GM23338 (cell line): ENCODE measurements around the gene WWP2. TPM values are rescaled to one million over a fixed set of nuclear protein-coding genes. Genes with fewer than 3 reads are reported as not detected.
A peak's percentile ranks its signal among the peaks of the same experiment; 100 is the strongest.

Experiments used
- ATAC-seq: fragments of 200-7000 bp; cut with Tn5 transposase; 3 replicates; pipeline ENCODE4 v1.9.1; 2020
- DNase-seq: peaks from one replicate; pipeline ENCODE4 v3.0.0-alpha.2; 2015; ENCODE audit warnings: low spot score
- H2AFZ ChIP-seq: fragments of 200-600 bp; sonication (generic); 2 replicates; pipeline ENCODE4 v1.8.0; 2016; ENCODE audit warnings: antibody characterized with exemption, mild to moderate bottlenecking, moderate library complexity
- H3F3A ChIP-seq: fragments of 200-600 bp; sonication (generic); replicated peaks from 2 replicates; pipeline ENCODE4 v1.8.0; 2017; ENCODE audit warnings: antibody characterized with exemption, mixed run types, low read depth
- H3K27ac ChIP-seq: fragments of 200-600 bp; sonication (generic); 2 replicates; pipeline ENCODE4 v1.6.1; 2016; ENCODE audit warnings: low read depth
- H3K27me3 ChIP-seq: fragments of 200-600 bp; sonication (generic); 2 replicates; pipeline ENCODE4 v1.8.0; 2016; ENCODE audit warnings: mild to moderate bottlenecking, mixed run types, moderate library complexity; ENCODE audit not compliant: insufficient read depth
- H3K36me3 ChIP-seq: fragments of 200-600 bp; sonication (generic); 2 replicates; pipeline ENCODE4 v1.8.0; 2016; ENCODE audit warnings: mild to moderate bottlenecking; ENCODE audit not compliant: insufficient read depth
- H3K4me1 ChIP-seq: fragments of 200-600 bp; sonication (generic); 2 replicates; pipeline ENCODE4 v1.8.0; 2016; ENCODE audit warnings: mild to moderate bottlenecking, moderate library complexity; ENCODE audit not compliant: insufficient read depth
- H3K4me2 ChIP-seq: fragments of 200-600 bp; sonication (generic); 2 replicates; pipeline ENCODE4 v1.7.1; 2017; ENCODE audit warnings: mixed run types
- H3K4me3 ChIP-seq: fragments of 200-600 bp; sonication (generic); 2 replicates; pipeline ENCODE4 v1.6.1; 2016; ENCODE audit warnings: mixed run types
- H3K79me2 ChIP-seq: fragments of 200-600 bp; sonication (generic); replicated peaks from 2 replicates; pipeline ENCODE4 v1.8.0; 2017; ENCODE audit warnings: mild to moderate bottlenecking; ENCODE audit not compliant: insufficient read depth
- H3K9me2 ChIP-seq: fragments of 200-600 bp; sonication (generic); 2 replicates; pipeline ENCODE4 v1.8.0; 2017; ENCODE audit not compliant: insufficient read depth
- H4K20me1 ChIP-seq: fragments of 200-600 bp; sonication (generic); replicated peaks from 2 replicates; pipeline ENCODE4 v1.8.0; 2017; ENCODE audit warnings: mild to moderate bottlenecking; ENCODE audit not compliant: insufficient read depth
- H3K27ac Mint-ChIP-seq: 2 replicates; pipeline ENCODE4 v1.8.0; 2020; ENCODE audit warnings: inconsistent platforms, mild to moderate bottlenecking, moderate library complexity, mixed read lengths
- H3K27me3 Mint-ChIP-seq: 3 replicates; pipeline ENCODE4 v1.8.0; 2022; ENCODE audit warnings: low read depth, mild to moderate bottlenecking, moderate library complexity, mixed read lengths, inconsistent platforms; ENCODE audit not compliant: insufficient read depth, poor library complexity
- H3K36me3 Mint-ChIP-seq: 3 replicates; pipeline ENCODE4 v1.8.0; 2021; ENCODE audit warnings: low read depth, mild to moderate bottlenecking, inconsistent platforms, moderate library complexity, mixed read lengths
- H3K4me1 Mint-ChIP-seq: 3 replicates; pipeline ENCODE4 v1.8.0; 2020; ENCODE audit warnings: mild to moderate bottlenecking, inconsistent platforms, mixed read lengths
- H3K4me3 Mint-ChIP-seq: 3 replicates; pipeline ENCODE4 v1.8.0; 2021; ENCODE audit warnings: moderate library complexity, mild to moderate bottlenecking, inconsistent platforms, mixed read lengths
- H3K9me3 Mint-ChIP-seq: 3 replicates; pipeline ENCODE4 v1.8.0; 2020; ENCODE audit warnings: moderate library complexity, mild to moderate bottlenecking, inconsistent platforms, mixed read lengths
- CREB1 ChIP-seq: fragments of 250-450 bp; sonication (Bioruptor Pico); IDR thresholded peaks from 2 replicates; pipeline ENCODE4 v1.5.0; 2020; ENCODE audit warnings: low read depth, mild to moderate bottlenecking, moderate library complexity
- EZH2 ChIP-seq: fragments of 200-600 bp; sonication (generic); IDR thresholded peaks from one replicate; pipeline ENCODE4 v1.8.0; 2017; ENCODE audit warnings: antibody characterized with exemption, mild to moderate bottlenecking, low read depth; ENCODE audit not compliant: unreplicated experiment
- JUNB ChIP-seq: IDR thresholded peaks from one replicate; pipeline ENCODE4 v1.6.1; 2016; ENCODE audit warnings: antibody characterized with exemption; ENCODE audit not compliant: unreplicated experiment
- NANOG ChIP-seq: IDR thresholded peaks from 2 replicates; pipeline ENCODE4 v1.6.1; 2016; ENCODE audit warnings: antibody characterized with exemption, borderline replicate concordance
- POLR2AphosphoS5 ChIP-seq: IDR thresholded peaks from 2 replicates; pipeline ENCODE4 v1.6.1; 2016; ENCODE audit warnings: antibody characterized with exemption, low read depth
- ZNF331 ChIP-seq: fragments of 250-450 bp; sonication (Bioruptor Pico); IDR thresholded peaks from 2 replicates; pipeline ENCODE4 v1.5.0; 2020; ENCODE audit warnings: low read depth, mild to moderate bottlenecking, moderate library complexity
- polyA plus RNA-seq: library from polyadenylated mRNA; unstranded; fragments of >200 nt; fragmentation: Nextera tagmentation; extraction: Ambion mirVana; gene quantifications from 2 replicates; pipeline ENCODE4 v1.2.1, GENCODE V29; 2016
- total RNA-seq: library from RNA; depleted of rRNA; stranded (reverse); fragments of >200 nt; shearing (Covaris generic); gene quantifications from 2 replicates; pipeline ENCODE4 v1.2.3, GENCODE V29; 2014
- TF ChIP-seq, protein P1 (sequence below), 2 experiments: fragments of 200-600 bp in 1 of 2; sonication (generic) in 1 of 2; conservative IDR thresholded peaks; 2 replicates each; pipeline versions ENCODE4 v1.5.1 to v1.6.1; 2016 to 2017; ENCODE audit warnings: antibody characterized with exemption in 2 of 2, low read depth in 2 of 2, mild to moderate bottlenecking in 2 of 2, moderate library complexity in 1 of 2
- TF ChIP-seq, protein P2 (sequence below): IDR thresholded peaks from one replicate; pipeline ENCODE4 v1.6.1; 2018; ENCODE audit warnings: antibody characterized with exemption; ENCODE audit not compliant: unreplicated experiment
- TF ChIP-seq, protein P3 (sequence below): fragments of 250-450 bp; sonication (Bioruptor Pico); IDR thresholded peaks from 2 replicates; pipeline ENCODE4 v1.5.0; 2020; ENCODE audit warnings: mild to moderate bottlenecking, moderate library complexity

Gene WWP2
- total and polyA plus RNA-seq, 2 experiments from 2014 or later: 12.3 to 35.5 TPM

DNA sequence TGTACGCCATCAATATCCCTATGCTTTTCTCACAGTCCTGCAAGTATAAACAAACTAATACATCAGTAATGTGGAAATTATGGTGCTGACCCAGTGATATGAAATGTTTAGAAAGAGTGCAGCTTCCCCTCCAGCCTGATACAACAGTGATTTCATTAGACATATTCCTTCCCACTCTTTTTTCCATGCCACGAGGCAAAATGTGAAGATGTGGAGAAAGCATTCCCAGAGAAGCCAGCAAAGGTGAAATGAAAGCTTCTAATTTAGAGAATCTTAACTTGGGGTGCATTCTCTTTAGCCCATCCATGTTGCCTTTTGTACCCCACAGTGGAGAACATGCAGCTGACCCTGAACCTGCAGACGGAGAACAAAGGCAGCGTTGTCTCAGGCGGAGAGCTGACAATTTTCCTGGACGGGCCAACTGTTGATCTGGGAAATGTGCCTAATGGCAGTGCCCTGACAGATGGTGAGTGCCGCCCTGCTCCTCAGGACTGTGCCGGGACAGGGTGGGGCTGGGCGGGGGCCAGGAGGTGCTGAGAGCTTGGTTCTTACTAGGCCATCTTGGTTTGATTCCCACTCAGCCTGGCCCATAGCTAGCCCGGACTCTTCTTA is 77.8 kb downstream of the WWP2 start:
- H3K27ac ChIP-seq: no peak overlapping the region
- H3K9me2 ChIP-seq: 0 out of 2 replicates have a peak, but pooled peaks cover 4% of the 10 kb centered on the region
- Mint-ChIP-seq H3K27ac (no peak overlapping the region), H3K27me3 (no peaks in the 10 kb centered on the region), H3K4me3 (no peak overlapping the region), H3K36me3 (no peaks in the 10 kb centered on the region; the same call in 2 of the 3 replicates), H3K4me1 (peaks cover 3% of the 10 kb centered on the region; the same call in 2 of the 3 replicates), H3K9me3 (no peaks in the 10 kb centered on the region)
- H3K4me1 ChIP-seq: 0 out of 2 replicates have a peak, but pooled peaks cover 4% of the 10 kb centered on the region
- TF ChIP-seq EZH2 (no peak), JUNB (no peak)
- H3K4me2 ChIP-seq: no peak overlapping the region
- H3F3A ChIP-seq: no peaks in the 10 kb centered on the region
- no peaks in the 10 kb centered on the region; the same call in 1 of the 2 replicates for H4K20me1 ChIP-seq
- H3K79me2 ChIP-seq: no peaks in the 10 kb centered on the region
- H3K27me3 ChIP-seq: no peaks in the 10 kb centered on the region
- 0 out of 2 replicates have a peak, but pooled peaks cover 8% of the 10 kb centered on the region for H3K36me3 ChIP-seq
- H3K4me3 ChIP-seq: no peak overlapping the region
- no peak for DNase-seq
- no peak overlapping the region for H2AFZ ChIP-seq
- ATAC-seq: no peak

DNA sequence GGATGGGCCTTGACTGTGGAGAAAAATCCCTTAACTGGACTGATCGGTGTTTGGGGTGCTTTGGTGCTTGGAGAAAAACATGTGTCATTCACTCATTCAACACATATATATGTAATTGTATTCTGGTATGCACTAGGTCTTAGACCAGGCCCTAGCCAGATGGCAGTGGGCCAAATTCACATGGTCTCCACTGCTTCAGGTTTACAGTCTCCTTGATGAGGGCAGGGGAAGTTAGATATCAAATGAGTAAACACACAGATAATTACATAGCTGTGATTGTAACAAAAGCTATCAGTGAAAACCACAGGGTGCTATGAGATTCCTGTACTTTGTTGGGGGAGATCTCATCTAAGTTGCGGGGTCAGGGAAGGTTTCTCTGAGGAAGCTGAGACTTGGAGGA is 78.8 kb downstream of the WWP2 start:
- H3K27me3 ChIP-seq: no peaks in the 10 kb centered on the region
- 0 out of 2 replicates have a peak, but pooled peaks cover 4% of the 10 kb centered on the region for H3K4me1 ChIP-seq
- no peak for ATAC-seq
- Mint-ChIP-seq H3K27me3 (no peaks in the 10 kb centered on the region), H3K9me3 (no peaks in the 10 kb centered on the region), H3K36me3 (no peaks in the 10 kb centered on the region; the same call in 2 of the 3 replicates), H3K4me1 (peaks cover 6% of the 10 kb centered on the region; the same call in 2 of the 3 replicates), H3K4me3 (no peak overlapping the region), H3K27ac (0 out of 2 replicates have a peak overlapping the region, but pooled peaks have one; percentile 21)
- 0 out of 2 replicates have a peak, but pooled peaks cover 8% of the 10 kb centered on the region for H3K36me3 ChIP-seq
- H2AFZ ChIP-seq: no peak overlapping the region
- H4K20me1 ChIP-seq: no peaks in the 10 kb centered on the region; the same call in 1 of the 2 replicates
- no peak overlapping the region for H3K4me3 ChIP-seq
- no peaks in the 10 kb centered on the region for H3K79me2 ChIP-seq
- 0 out of 2 replicates have a peak, but pooled peaks cover 4% of the 10 kb centered on the region for H3K9me2 ChIP-seq
- no peak overlapping the region for H3K4me2 ChIP-seq
- DNase-seq: no peak
- no peak overlapping the region for H3K27ac ChIP-seq
- no peaks in the 10 kb centered on the region for H3F3A ChIP-seq
- TF ChIP-seq, protein P1, sequence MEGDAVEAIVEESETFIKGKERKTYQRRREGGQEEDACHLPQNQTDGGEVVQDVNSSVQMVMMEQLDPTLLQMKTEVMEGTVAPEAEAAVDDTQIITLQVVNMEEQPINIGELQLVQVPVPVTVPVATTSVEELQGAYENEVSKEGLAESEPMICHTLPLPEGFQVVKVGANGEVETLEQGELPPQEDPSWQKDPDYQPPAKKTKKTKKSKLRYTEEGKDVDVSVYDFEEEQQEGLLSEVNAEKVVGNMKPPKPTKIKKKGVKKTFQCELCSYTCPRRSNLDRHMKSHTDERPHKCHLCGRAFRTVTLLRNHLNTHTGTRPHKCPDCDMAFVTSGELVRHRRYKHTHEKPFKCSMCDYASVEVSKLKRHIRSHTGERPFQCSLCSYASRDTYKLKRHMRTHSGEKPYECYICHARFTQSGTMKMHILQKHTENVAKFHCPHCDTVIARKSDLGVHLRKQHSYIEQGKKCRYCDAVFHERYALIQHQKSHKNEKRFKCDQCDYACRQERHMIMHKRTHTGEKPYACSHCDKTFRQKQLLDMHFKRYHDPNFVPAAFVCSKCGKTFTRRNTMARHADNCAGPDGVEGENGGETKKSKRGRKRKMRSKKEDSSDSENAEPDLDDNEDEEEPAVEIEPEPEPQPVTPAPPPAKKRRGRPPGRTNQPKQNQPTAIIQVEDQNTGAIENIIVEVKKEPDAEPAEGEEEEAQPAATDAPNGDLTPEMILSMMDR (conservative IDR thresholded peaks at IDR 0.05; ENCODE audit: low read depth in 2 of 2): no peak
- no peak for TF ChIP-seq CREB1
- no peak for TF ChIP-seq EZH2
- no peak for TF ChIP-seq ZNF331 (CRISPR knock-in tag)
- TF ChIP-seq, protein P2, sequence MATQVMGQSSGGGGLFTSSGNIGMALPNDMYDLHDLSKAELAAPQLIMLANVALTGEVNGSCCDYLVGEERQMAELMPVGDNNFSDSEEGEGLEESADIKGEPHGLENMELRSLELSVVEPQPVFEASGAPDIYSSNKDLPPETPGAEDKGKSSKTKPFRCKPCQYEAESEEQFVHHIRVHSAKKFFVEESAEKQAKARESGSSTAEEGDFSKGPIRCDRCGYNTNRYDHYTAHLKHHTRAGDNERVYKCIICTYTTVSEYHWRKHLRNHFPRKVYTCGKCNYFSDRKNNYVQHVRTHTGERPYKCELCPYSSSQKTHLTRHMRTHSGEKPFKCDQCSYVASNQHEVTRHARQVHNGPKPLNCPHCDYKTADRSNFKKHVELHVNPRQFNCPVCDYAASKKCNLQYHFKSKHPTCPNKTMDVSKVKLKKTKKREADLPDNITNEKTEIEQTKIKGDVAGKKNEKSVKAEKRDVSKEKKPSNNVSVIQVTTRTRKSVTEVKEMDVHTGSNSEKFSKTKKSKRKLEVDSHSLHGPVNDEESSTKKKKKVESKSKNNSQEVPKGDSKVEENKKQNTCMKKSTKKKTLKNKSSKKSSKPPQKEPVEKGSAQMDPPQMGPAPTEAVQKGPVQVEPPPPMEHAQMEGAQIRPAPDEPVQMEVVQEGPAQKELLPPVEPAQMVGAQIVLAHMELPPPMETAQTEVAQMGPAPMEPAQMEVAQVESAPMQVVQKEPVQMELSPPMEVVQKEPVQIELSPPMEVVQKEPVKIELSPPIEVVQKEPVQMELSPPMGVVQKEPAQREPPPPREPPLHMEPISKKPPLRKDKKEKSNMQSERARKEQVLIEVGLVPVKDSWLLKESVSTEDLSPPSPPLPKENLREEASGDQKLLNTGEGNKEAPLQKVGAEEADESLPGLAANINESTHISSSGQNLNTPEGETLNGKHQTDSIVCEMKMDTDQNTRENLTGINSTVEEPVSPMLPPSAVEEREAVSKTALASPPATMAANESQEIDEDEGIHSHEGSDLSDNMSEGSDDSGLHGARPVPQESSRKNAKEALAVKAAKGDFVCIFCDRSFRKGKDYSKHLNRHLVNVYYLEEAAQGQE: no peak
- TF ChIP-seq NANOG: no peak
- no peak for TF ChIP-seq POLR2AphosphoS5
- TF ChIP-seq, protein P3, sequence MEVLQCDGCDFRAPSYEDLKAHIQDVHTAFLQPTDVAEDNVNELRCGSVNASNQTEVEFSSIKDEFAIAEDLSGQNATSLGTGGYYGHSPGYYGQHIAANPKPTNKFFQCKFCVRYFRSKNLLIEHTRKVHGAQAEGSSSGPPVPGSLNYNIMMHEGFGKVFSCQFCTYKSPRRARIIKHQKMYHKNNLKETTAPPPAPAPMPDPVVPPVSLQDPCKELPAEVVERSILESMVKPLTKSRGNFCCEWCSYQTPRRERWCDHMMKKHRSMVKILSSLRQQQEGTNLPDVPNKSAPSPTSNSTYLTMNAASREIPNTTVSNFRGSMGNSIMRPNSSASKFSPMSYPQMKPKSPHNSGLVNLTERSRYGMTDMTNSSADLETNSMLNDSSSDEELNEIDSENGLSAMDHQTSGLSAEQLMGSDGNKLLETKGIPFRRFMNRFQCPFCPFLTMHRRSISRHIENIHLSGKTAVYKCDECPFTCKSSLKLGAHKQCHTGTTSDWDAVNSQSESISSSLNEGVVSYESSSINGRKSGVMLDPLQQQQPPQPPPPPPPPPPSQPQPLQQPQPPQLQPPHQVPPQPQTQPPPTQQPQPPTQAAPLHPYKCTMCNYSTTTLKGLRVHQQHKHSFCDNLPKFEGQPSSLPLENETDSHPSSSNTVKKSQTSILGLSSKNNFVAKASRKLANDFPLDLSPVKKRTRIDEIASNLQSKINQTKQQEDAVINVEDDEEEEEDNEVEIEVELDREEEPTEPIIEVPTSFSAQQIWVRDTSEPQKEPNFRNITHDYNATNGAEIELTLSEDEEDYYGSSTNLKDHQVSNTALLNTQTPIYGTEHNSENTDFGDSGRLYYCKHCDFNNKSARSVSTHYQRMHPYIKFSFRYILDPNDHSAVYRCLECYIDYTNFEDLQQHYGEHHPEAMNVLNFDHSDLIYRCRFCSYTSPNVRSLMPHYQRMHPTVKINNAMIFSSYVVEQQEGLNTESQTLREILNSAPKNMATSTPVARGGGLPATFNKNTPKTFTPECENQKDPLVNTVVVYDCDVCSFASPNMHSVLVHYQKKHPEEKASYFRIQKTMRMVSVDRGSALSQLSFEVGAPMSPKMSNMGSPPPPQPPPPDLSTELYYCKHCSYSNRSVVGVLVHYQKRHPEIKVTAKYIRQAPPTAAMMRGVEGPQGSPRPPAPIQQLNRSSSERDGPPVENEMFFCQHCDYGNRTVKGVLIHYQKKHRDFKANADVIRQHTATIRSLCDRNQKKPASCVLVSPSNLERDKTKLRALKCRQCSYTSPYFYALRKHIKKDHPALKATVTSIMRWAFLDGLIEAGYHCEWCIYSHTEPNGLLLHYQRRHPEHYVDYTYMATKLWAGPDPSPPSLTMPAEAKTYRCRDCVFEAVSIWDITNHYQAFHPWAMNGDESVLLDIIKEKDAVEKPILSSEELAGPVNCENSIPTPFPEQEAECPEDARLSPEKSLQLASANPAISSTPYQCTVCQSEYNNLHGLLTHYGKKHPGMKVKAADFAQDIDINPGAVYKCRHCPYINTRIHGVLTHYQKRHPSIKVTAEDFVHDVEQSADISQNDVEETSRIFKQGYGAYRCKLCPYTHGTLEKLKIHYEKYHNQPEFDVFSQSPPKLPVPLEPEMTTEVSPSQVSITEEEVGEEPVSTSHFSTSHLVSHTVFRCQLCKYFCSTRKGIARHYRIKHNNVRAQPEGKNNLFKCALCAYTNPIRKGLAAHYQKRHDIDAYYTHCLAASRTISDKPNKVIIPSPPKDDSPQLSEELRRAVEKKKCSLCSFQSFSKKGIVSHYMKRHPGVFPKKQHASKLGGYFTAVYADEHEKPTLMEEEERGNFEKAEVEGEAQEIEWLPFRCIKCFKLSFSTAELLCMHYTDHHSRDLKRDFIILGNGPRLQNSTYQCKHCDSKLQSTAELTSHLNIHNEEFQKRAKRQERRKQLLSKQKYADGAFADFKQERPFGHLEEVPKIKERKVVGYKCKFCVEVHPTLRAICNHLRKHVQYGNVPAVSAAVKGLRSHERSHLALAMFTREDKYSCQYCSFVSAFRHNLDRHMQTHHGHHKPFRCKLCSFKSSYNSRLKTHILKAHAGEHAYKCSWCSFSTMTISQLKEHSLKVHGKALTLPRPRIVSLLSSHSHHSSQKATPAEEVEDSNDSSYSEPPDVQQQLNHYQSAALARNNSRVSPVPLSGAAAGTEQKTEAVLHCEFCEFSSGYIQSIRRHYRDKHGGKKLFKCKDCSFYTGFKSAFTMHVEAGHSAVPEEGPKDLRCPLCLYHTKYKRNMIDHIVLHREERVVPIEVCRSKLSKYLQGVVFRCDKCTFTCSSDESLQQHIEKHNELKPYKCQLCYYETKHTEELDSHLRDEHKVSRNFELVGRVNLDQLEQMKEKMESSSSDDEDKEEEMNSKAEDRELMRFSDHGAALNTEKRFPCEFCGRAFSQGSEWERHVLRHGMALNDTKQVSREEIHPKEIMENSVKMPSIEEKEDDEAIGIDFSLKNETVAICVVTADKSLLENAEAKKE (CRISPR knock-in tag): no peak
